NT2/D1 (cell line): ENCODE results near the gene TTLL13.

Source experiments
- SUZ12 ChIP-seq: IDR thresholded peaks from 2 replicates; pipeline ENCODE4 v1.6.1; 2011; ENCODE audit not compliant: insufficient read length, insufficient read depth; ENCODE audit errors: extremely low read depth
- YY1 ChIP-seq: IDR thresholded peaks from 2 replicates; pipeline ENCODE4 v1.6.1; 2011; ENCODE audit not compliant: insufficient read length, insufficient read depth
- ZNF274 ChIP-seq: IDR thresholded peaks from 2 replicates; pipeline ENCODE4 v1.6.1; 2011; ENCODE audit warnings: mild to moderate bottlenecking, low read depth, low read length

- no peak for TF ChIP-seq YY1
- TF ChIP-seq ZNF274: no peak
- TF ChIP-seq SUZ12: no peak
Measured at GRCh38 chr15:90219421-90220141, 29.8 kb upstream of the TTLL13 start.
